Left cardiac atrium (tissue), 4 donors: ENCODE results near the gene POC1B. TPM values are rescaled to one million over a fixed set of nuclear protein-coding genes. Genes with fewer than 3 reads are reported as not detected.
A peak's percentile ranks its signal among the peaks of the same experiment; 100 is the strongest.

ENCODE experiments used
- ATAC-seq, 2 donors: fragments of 200-7000 bp; cut with Tn5 transposase; one replicate each; pipeline ENCODE4 v1.9.1; 2020; ENCODE audit warnings: mild to moderate bottlenecking in 2 of 2, moderate library complexity in 2 of 2
- DNase-seq: peaks from one replicate; pipeline ENCODE4 v3.0.0-alpha.2; 2020
- intact Hi-C, 2 donors: fragments of 100-400 bp; cut with DNase I; formaldehyde crosslinking; loops; one replicate each; pipeline versions ENCODE4 v1.14.1 to v1.15.1; 2022 to 2023
- total RNA-seq, 2 donors: library from RNA; stranded (reverse); fragmentation: NEBNext Ultra II Directional; extraction: Animal tissue kit (Norgen Biotek cat#: 25700); gene quantifications; one replicate each; pipeline ENCODE4 v1.2.1, GENCODE V29; 2021
- donor health status: DM: no; HTN: yes; CAD: no.
- donor health status: DM: no; HTN: yes; CAD: no; lungs with severe emphysema.
- donor health status: DM: yes; HTN: yes; CAD: no.
- donor health status: Dilated cardiomyopathy.

POC1B gene
- total RNA-seq, 2 donors from 2014 or later: 8.0 to 10.8 TPM

DNA sequence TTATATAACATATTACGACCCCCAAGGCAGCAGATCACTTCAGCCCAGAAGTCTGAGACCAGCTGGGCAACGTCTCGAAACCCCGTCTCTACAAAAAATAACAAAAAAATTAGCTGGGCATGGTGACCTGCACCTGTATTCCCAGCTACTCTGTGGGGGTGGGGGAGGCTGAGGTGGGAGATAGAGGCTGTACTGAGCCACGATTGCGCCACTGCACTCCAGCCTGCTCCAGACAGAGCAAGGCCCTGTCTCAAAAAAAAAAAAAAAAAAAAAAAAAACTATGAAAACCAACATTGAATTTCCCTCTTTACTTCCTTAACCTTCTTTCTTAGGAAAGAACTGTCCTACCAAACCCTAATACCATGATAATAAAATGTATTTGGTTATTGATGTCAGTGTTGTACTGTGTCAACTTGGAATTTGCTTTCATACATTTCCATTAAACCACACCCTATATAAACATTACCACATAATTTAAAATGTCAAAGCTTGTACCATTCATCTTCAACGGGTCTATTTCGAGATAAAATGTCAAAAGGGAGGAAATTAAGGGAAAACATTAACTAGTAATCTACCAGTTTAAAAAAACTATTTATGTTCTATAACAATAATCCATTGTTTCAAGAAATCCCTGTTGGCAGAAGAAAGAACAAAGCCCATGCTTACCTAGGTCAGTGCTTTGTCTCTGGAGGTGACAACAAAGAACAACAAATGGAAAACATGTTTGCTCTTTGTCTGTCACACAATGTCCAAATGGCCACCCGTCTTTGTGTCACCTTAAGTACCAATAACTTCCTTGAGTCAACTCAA lies 18.6 kb downstream of the POC1B start:
- ATAC-seq (peak in 1 of 2 donors; percentile 41), DNase-seq (no peak)
- intact Hi-C loops: no loop called here

DNA sequence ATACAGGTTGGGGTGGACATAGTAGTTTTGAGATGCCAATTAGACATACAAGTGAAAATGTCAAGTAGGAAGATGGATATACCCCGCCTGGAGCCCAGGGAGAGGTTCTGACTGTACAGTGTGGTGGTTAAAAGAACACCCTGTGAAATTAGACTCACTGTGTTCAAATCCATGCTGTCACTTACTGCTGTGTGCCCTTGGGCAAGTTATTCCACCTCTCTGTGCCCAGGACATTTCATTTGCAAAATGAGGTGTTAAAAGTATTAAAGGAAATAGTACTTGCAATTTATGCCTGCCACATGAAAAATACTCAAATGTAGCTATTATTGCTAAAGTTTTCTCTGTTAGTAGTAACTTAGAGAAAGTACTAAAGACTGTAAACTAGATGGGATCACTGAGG lies 19.8 kb downstream of the POC1B start:
- intact Hi-C loops: no loop called here
- DNase-seq (no peak), ATAC-seq (no peak)

DNA sequence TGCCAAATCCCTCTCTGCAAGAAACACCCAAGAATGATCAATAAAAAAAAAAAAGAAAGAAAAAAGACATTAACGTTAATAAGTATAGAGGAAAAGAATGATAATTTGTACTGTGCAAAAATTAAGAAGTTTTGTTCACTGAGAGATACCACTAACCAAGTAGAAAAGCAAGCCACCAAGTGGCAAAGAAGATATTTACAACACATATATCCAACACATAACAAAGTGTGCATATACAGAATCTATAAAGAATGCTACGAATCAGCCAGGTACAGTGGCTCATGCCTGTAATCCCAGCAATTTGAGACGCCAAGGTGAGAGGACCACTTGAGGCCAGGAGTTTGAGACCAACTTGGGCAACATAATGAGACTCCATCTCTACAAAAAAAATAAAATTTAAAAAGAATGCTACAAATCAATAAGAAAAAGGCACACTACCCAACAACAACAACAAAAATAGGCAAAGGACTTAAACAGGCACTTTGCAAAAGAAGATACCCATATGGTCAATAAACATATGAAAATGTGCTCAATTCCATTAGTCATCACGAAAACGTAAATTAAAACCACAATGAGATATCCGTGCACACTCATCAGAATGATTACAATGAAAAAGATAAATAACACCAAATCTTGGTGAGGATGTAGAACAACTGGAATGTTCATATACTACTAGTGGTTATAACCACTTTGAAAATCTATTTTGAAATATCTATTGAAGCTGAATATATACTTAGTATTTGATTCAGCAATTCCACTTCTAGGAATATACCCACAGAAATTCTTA lies 21.1 kb downstream of the POC1B start:
- intact Hi-C loops: no loop called here
- no peak for DNase-seq
- ATAC-seq: no peak

DNA sequence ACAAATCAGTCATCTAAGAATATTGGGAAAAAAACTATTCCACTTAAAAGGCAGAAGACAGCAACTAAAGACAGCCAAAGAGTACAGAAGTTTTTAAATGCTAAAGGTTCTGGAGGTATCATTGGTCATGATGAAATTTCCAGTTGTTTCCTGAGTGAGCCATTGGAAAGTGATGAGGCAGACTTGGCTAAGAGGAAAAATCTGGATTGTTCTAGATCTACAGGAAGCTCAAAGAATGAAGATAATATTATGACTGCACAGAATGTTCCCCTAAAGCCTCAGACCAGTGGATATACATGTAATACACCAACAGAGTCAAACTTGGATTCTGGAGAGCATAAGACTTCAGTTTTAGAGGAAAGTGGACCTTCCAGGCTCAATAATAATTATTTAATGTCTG lies 24.1 kb downstream of the POC1B start:
- intact Hi-C loops: no loop called here
- no peak for ATAC-seq
- DNase-seq: no peak

DNA sequence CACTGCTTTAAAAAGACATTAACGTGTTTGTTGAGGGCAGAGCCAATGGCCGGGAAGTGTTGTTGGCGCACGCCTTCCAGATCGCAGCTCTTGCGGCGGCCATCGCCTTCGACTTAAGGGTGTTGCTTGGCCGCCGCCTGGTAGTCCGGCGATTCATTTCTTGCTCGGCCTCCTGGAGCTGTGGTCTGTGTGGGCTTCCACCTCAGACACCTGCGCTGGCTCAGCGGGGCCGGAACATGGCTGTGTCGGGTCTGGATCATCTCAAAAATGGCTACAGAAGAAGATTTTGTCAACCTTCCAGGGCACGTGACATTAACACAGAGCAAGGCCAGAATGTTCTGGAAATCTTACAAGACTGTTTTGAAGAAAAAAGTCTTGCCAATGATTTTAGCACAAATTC lies 26.0 kb downstream of the POC1B start:
- DNase-seq (no peak), ATAC-seq (no peak)
- intact Hi-C loops: no loop called here

DNA sequence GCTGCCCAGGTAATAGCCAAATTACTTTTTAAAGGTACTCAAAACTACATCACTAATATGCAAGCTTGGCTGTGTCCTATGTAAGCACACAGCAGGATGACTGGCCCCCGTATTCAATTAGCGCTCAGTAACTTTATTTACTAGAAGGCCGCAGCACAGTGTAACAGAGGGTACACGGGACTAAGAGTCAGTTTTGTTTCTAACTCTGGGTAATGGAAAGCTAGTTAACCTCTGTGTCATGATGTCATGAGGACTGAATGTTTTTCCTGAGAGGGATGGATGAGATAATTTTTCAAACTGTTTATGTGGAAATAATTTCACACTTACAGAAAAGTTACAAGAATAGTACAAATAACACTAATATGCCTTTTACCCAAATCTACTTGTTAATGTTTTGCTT lies 28.4 kb downstream of the POC1B start:
- DNase-seq (no peak), ATAC-seq (peak in 1 of 2 donors; percentile 38)
- intact Hi-C loops: no loop called here

DNA sequence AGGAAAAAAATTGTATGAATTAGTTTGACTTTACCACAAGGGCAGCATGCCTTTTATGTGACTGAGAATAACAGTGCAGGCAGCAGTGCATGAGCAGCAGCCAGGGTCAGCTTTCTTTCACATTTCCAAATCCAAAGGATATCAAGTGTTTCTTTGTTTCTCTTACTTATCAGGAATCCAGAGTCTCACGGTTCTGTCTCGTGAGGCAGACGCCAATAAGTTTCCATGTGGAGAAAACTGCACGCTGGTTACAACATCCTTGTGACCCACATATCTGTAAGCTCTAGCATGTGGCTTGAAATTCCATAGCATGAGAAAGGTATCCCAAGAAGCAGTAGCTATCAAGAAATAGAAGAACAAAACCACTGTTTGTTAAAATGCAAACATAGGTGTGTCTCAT lies 28.8 kb downstream of the POC1B start:
- ATAC-seq (no peak), DNase-seq (peak; percentile 26)
- intact Hi-C loops: no loop called here

DNA sequence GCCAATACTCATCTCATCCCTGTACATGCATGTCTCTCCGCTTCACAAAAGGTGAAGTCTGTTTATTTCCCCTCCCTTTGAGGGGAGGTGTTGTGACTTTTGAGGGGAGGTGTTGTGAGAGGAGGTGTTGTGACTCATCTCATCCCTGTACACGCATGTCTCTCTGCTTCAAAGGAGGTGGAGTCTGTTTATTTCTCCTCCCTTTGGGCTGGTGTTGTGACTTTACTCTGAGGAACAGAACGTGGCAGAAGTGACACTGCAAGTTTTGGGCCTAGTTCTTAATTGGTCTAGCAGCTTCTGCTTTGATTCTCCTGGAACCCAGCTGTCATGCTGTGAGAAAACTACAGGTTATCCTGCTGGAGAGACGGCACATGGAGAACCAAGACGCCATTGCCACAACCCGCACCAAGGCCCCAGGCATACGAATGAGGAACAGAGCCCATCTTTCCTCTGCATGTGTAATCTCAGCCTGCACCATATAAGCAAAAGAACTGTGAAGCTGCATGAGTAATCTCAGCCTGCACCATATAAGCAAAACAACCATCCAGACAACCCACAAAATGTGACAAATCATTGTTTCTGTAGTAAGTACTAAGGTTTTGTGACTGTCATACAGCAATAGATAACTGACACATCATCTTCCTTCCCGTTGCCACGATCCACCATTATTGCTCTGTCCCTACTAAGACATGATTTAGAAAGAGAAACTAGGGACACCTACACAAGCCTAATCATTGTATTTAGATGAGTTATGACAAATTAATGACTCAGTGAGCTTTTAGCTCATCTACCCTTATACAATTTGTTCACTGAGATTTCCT lies 31.2 kb downstream of the POC1B start:
- DNase-seq: no peak
- intact Hi-C loops: no loop called here
- ATAC-seq: no peak

DNA sequence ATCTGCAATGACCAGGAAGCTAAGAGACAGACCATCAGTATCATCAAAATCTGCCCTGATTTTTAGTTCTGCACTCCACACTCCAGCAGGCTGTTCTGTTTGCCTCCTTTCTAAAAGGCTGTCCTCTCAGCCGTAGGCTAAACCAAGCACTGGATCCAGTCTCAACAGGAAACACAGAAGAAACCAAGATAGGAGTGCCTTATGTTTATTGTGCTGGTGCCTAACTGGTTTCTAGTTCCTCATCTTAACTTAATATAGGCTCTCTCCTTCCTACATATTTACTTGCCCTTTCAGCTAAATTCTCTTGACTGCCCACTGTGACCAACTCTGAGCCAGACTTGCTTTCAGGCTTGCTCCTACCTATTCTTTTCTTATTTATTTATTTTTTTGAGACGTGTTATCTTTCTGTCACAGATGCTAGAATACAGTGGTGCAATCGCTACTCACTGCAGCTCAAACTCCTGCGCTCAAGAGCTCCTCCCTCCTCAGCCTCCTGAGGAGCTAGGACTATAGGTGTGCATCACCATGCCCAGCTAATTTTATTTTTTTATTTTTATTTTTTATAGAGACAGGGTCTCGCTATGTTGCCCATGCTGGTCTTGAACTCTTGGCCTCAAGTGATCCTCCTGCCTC lies 32.1 kb downstream of the POC1B start:
- intact Hi-C loops: no loop called here
- ATAC-seq (no peak), DNase-seq (no peak)

DNA sequence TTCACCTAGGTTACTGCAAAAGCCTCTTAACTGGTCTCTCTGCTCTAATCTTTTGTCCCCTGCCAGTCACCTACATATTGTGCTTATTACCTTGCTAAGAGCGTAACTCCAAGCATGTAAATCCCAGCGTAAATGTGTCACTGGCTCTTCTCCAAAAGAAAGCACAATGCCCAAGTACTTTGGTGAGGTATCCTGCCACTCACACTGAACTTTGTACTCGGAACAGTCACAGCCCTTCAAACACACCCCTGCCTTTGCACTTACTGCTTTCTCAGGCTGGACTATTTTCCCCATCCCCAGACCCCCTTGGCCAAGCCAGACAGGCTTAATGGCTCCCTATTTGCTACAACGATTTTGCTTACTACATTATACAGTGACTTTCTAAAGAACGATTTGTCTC lies 33.0 kb downstream of the POC1B start:
- ATAC-seq (no peak), DNase-seq (no peak)
- intact Hi-C loops: no loop called here

DNA sequence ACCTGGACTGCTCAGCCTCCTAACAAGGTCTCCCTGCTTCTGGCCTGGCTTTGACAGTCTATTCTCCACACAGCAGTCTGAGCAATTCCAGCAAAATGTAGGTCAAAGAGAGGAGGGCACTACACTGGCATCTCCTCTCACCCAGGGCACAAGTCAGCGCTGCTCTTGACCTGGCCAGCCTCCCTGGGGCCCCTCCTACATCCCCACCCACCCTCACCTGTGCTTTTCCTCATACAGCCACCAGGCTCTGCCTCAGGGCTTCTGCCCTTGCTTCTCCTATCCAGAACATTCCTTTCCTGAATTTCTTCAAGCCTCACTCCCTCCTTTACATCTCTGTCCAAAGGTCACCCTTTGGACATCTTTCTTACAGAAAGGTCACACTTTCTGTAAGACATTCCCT lies 34.9 kb downstream of the POC1B start:
- DNase-seq: no peak
- no peak for ATAC-seq
- intact Hi-C loops: no loop called here

DNA sequence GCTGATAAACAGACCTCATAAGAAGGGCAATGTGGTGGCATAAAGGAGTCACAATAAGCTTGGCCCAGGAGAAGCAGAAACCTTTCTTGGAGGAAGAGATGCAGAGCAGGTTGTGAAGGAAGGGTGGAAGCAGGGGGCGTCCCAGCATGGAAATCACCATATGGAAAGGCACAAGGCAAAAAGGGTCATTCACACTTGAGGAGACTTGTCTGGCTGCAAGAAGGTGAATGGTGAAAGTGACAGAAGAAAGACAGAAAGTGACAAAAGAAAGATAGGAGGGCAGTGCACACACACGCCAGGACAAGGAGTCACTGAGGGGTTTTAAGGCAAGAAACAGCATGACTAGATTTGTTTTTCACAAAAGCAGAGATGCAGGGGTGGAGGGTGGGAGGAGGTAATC lies 39.6 kb downstream of the POC1B start:
- no peak for ATAC-seq
- no peak for DNase-seq
- intact Hi-C loops: no loop called here

DNA sequence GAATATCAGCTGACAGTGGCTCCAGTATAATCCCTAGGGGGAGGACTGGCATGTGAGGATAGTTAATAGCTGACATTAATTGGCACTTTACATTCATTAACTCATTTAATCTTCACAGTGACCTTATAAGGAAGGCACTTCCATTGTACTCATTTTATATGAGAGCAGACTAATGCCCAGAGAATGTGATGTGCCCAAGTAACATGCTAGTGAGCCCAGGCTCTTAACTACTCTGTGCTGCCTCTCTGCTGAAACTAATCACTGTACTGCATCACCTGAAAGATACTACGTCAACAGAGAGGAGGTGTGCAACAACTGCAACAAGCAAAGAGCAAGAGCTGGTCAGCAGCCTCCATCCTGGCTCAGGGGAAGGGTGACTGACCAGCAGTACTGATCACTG lies 41.4 kb downstream of the POC1B start:
- ATAC-seq (no peak), DNase-seq (no peak)
- intact Hi-C loops: no loop called here

DNA sequence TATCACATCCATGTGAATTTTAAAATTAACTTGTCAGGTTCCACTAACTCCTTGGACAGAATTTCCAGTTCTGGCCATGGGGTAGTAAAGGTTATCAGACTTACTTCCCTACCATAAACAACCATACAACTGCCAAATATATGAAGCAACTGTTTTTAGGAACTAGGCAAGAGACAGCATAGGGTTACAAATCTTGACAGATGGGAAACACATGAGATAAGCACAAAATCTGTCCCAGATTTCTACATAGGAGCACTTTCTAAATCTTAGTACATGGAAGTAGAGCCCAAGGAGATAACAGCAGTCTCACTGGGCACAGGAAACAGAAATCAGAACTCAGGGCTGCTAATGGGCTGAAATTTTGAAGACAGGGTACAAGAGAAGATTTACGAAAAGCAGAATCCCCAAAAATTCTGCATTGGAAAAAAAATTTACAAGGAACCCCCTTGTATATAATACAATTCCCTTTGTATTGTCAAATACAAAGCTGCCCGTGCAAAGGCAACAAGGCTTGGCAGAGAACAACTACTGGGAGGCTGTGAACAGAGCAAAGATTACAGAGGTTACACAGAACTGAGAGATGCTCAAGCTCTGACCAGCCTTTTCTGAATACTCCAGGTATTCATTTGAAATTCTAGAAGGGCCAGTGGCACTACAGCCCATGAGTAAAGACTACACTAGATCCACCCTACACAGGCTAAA lies 44.5 kb downstream of the POC1B start:
- ATAC-seq (no peak), DNase-seq (no peak)
- intact Hi-C loops: no loop called here

DNA sequence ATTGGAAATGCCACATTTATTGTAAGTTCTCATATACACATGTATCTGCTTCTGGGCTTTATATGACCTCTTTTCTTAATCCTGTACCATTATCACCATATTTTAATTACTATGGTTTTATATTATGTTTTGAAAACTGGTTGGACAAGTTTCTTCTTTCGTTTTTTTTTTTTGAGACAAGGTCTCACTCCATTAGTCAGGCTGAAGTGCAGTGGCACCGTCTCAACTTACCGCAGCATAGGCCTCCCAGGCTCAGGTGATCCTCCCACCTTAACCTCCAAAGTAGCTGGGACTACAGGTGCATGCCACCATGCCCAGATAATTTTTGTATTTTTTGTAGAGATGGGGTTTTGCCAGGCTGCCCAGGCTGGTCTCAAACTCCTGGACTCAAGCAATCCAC lies 45.9 kb downstream of the POC1B start:
- intact Hi-C loops: no loop called here
- ATAC-seq: no peak
- no peak for DNase-seq

DNA sequence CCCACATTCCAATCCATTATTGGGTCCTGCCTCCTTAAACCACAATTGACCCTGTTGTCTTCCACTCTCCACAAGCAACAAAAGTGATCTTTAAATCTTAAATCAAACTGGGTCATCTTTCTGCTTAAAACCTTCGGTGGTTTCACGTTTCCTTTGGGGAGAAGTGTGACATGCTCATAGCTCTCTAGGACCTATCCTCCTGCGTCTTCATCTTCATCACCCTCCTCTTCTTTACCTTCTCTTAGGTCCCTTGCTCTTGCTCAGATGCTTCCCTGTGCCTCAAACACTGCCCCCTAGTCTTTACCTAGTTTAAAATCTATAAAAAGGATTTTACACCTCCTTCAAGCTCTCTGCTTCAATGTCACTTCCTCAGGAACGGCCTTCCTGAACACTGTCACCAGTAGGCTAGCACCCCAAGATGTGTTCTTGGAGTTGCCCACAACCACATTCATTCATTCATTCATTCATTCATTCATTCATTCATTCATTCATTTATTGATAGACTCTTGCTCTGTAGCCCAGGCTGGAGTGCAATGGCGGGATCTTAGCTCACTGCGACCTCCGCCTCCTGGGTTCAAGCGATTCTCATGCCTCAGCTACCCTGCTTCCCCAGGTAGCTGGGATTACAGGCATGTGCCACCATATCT lies 48.1 kb downstream of the POC1B start:
- DNase-seq: no peak
- ATAC-seq: no peak
- intact Hi-C loops: no loop called here

DNA sequence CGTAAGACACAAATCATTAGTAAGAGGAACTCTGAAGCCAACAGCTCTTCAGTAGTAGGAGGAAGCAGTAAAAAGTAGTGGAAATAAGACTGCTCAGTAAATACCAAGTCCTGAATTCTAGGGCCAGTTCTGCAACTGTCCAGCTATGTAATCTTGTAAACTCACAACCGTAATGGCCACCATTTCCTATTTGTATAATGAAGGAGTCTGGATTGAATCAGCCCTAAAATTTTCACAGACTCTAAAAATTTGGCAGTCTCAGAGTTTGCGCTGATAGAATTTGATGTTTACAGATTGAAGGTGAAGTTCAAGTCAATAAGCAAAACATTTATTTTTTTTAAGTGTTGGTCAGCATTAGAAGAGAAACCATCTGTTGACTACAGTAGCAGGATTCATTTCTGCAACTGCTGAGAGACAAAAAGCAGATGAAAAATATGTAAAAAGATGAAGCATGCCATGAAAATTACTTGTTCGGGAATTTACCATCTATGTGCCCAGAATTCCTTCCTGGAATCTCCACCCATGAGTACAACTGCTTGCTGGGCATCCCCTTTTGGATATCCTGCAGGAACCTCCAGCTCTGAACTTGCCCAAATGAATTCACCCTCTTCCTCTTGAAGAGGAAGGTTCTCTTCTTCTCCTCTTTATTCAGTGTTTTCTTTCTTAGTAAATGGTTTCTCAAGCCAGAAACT lies 48.8 kb downstream of the POC1B start:
- no peak for DNase-seq
- intact Hi-C loops: no loop called here
- ATAC-seq: no peak

DNA sequence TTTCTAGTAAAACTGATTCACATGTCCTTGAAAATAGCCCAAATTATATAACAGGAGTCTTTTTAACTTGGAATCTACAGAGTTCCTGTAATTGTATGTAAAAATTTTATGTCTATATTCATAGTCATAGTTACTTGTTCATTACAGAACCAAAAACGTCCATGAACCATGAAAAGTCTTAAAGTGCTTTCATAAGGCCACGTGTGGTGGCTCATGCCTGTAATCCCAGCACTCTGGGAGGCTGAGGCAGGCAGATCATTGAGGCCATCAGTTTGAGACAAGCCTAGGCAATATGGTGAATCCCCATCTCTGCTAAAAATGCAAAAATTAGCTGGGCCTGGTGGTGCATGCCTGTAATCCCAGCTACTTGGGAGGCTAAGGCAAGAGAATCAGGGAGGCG lies 49.6 kb downstream of the POC1B start:
- intact Hi-C loops: no loop called here
- ATAC-seq (no peak), DNase-seq (no peak)
